Kidney epithelial cell (primary cell): Measurements from ENCODE around the gene DNPH1. TPM values are rescaled to one million over a fixed set of nuclear protein-coding genes. Genes with fewer than 3 reads are reported as not detected.

Experiments used
- DNase-seq: peaks from one replicate; pipeline ENCODE4 v3.0.0-alpha.2; 2010; ENCODE audit warnings: low read depth
- H3K27me3 ChIP-seq: 2 replicates; pipeline ENCODE4 v1.6.0; 2011; ENCODE audit warnings: low read length; ENCODE audit not compliant: control insufficient read depth, insufficient read depth
- H3K36me3 ChIP-seq: 2 replicates; pipeline ENCODE4 v1.5.1; 2011; ENCODE audit warnings: low read length; ENCODE audit not compliant: control insufficient read depth, insufficient read depth
- H3K4me3 ChIP-seq: 2 replicates; pipeline ENCODE4 v1.5.1; 2011; ENCODE audit warnings: low read depth, mild to moderate bottlenecking, control low read depth, low read length
- total RNA-seq: library from RNA; depleted of rRNA; stranded (reverse); fragments of >200 nt; gene quantifications from 2 replicates; pipeline ENCODE4 v1.2.3, GENCODE V29; 2015
- TF ChIP-seq, protein P1 (sequence below): IDR thresholded peaks from 2 replicates; pipeline ENCODE4 v1.5.1; 2011; ENCODE audit warnings: mild to moderate bottlenecking, moderate library complexity, low read length, control low read depth, inconsistent platforms; ENCODE audit not compliant: insufficient read depth, poor library complexity, severe bottlenecking

Gene DNPH1
- total RNA-seq, 1 donor from 2014 or later, result 284 TPM

DNA sequence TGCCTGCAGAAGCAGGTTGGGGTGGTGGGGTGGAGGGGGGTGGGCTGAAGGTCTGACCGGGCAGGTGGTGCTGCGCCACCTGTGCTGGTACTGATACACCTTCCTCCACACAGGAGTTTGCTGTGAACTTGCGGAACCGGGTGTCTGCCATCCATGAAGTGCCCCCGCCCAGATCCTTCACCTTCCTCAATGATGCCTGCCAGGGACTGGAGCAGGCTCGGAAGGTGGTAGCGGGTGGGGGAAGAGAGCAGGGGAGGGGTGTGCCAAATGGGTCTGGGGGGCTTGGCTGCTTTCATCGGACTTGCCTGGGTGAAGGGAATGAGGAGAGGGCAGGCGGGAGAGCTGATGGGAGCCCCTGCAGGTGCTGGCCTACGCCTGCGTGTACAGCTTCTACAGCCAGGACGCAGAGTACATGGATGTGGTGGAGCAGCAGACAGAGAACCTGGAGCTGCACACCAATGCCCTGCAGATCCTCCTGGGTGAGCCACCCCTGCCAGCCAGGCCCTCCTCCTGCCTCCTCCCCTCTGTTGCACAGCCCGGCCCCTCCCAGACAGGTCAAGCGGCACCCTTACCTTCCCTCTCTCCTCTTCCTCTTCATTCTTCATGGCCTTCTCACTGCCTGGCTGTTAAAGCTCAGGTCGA, 6.7 kb downstream of the DNPH1 start:
- Histone ChIP-seq H3K27me3 (no peaks in the 10 kb centered on the region), H3K4me3 (no peak overlapping the region), H3K36me3 (peaks cover 3% of the 10 kb centered on the region)
- no peak for DNase-seq
- TF ChIP-seq, protein P1, sequence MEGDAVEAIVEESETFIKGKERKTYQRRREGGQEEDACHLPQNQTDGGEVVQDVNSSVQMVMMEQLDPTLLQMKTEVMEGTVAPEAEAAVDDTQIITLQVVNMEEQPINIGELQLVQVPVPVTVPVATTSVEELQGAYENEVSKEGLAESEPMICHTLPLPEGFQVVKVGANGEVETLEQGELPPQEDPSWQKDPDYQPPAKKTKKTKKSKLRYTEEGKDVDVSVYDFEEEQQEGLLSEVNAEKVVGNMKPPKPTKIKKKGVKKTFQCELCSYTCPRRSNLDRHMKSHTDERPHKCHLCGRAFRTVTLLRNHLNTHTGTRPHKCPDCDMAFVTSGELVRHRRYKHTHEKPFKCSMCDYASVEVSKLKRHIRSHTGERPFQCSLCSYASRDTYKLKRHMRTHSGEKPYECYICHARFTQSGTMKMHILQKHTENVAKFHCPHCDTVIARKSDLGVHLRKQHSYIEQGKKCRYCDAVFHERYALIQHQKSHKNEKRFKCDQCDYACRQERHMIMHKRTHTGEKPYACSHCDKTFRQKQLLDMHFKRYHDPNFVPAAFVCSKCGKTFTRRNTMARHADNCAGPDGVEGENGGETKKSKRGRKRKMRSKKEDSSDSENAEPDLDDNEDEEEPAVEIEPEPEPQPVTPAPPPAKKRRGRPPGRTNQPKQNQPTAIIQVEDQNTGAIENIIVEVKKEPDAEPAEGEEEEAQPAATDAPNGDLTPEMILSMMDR, result no peak

DNA sequence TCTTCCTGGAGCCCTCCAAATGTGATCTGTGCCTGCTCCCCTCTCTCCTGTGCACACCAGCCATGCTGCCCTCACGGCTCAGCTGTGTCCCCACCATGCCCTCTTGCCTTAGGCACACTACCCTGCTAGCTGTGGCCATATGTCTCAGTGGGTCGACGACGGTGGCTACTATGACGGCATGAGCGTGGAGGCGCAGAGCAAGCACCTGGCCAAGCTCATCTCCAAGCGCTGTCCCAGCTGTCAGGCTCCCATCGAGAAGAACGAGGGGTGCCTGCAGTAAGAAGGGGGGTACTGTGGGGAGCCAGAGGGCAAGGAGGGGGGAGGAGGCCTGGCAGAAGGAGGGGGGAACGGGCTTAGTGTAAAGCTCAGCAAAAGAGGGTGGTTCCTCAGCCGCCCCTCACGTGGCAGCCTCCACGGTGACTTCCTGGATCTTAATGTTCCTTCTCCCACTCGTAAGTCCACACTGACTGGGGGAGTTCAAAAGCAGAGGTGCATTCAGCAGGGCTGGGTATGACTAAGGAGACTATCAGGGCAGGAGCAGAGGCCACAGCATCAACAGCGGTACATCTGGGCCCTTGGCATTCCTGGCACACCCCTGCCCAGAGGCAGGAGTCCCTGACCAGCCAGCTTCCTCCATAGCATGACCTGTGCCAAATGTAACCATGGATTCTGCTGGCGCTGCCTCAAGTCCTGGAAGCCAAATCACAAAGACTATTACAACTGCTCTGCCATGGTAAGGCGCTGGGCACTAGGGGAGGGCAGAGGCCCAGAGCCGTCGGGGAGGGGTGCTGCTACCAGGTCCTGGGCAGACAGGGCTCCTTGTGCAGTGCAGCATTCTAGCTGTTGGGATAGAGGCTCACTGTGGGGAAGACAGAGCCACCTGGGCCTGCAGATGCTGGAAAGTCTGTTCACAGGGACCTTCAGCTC, 8.0 kb downstream of the DNPH1 start:
- no peak for DNase-seq
- TF ChIP-seq, protein P1, result no peak
- H3K36me3 ChIP-seq, result peaks cover 4% of the 10 kb centered on the region
- no peaks in the 10 kb centered on the region for H3K27me3 ChIP-seq
- H3K4me3 ChIP-seq, result no peak overlapping the region

DNA sequence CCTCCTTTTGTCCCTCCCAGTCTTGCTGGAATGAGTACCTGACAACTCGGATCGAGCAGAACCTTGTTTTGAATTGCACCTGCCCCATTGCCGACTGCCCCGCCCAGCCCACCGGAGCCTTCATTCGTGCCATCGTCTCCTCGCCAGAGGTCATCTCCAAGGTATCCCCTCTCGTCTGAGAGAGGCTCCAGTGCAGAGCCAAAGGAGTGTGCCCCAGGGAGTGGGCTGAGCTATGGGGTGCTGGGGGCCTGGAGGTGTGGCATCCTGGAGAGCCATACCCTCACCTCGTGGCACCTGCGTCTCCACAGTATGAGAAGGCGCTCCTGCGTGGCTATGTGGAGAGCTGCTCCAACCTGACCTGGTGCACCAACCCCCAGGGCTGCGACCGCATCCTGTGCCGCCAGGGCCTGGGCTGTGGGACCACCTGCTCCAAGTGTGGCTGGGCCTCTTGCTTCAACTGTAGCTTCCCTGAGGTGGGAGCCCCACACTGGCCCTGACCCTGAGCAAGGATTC, 8.8 kb downstream of the DNPH1 start:
- TF ChIP-seq, protein P1, result no peak
- H3K36me3 ChIP-seq, result peaks cover 5% of the 10 kb centered on the region
- H3K27me3 ChIP-seq, result no peaks in the 10 kb centered on the region
- no peak overlapping the region for H3K4me3 ChIP-seq
- no peak for DNase-seq

DNA sequence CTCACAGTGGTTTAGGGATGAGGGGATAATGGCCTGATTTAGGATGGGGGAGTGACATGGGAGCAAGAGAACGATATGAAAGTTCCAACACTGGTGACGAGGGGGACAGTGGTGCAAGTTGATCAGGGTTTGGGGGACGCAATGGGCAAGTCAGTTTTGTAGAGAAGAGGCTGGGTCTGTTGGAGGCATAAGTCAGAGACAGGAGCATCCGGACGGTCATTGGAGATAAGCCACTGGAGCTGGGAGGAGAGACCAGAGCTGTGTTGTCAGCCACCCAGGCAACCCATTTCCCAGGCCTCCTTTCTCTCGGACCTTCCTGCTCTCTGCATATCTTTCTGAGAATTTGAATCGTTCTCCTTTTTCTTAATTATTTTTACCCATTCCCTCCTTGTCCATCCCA, 9.5 kb downstream of the DNPH1 start:
- DNase-seq, result no peak
- TF ChIP-seq, protein P1, result no peak
- Histone ChIP-seq H3K27me3 (no peaks in the 10 kb centered on the region), H3K4me3 (no peak overlapping the region), H3K36me3 (peaks cover 5% of the 10 kb centered on the region)

DNA sequence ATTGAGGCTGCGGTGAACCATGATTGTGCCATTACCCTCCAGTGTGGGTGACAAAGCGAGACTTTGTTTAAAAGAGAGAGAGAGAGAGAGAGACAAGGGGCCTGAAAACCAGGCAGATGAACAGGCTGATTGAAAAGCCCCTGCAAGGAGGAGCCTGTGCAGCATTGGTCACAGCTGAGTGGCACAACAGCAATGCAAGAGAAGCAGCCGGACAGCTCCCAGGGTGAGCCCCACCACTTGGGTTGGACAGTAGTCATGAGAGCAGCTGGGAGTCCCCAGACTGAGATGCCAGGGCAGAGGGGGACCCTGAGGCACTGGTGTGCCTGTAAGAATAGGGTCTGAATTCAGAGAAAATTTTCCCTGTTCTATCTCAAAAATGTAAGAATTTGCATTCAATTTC, 10.2 kb downstream of the DNPH1 start:
- peaks cover 5% of the 10 kb centered on the region for H3K36me3 ChIP-seq

More for the DNA sequence above, 10.2 kb downstream of the DNPH1 start:
- Histone ChIP-seq H3K4me3 (no peak overlapping the region), H3K27me3 (no peaks in the 10 kb centered on the region)
- TF ChIP-seq, protein P1, result no peak
- no peak for DNase-seq
